ENCODE data around the gene CERS1.

Gene CERS1

DNA sequence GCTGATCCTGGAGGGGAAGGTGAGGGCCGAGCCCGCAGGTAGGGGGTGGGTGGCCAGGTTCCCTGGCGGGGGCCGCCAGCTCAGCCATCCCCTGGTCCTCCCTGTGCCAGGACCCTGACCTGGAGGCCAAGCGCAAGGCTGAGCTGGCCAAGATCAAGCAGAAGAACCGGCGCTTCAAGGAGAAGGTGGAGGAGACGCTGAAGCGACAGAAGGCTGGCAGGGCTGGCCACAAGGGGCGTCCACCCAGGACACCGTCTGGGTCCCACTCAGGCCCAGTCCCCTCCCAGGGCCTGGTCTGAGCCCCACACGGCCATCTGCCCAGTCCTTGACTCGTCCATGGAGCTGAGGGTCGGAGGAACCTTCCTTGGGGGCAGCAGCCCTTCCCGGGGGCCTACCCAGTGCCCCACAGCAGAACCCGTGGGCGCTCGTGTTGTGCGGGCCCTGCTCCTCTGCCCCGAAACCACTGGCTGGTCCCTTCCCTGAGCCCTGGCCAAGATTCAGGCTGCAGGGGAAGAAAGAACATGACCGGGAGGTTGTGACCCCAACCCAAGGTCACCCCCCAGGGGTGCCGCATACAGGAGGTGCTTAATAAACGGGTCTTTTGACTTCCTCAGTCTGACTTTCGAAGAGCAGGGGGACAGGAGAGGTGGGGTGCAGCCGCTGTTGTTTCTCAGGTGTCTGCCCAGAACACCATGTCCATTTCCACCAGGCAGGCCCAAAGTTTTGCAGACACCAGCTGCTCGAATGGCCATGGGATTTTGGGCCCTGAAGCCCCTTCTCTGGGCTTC, 32.3 kb upstream of the CERS1 start:
- peaks cover 34% of the 10 kb centered on the region for H3K36me3 ChIP-seq (ENCODE audit: control insufficient read depth, low read length)
- H3K9me3 ChIP-seq (ENCODE audit: control insufficient read depth, insufficient read depth, low read length), result no peaks in the 10 kb centered on the region
- peaks cover 3% of the 10 kb centered on the region; the same call in 1 of the 2 replicates for H3F3A ChIP-seq (ENCODE audit: control insufficient read depth, insufficient read depth)
- no peak overlapping the region for H3K27ac ChIP-seq (ENCODE audit: low read depth, low read length)
- no peak for TF ChIP-seq EZH2phosphoT487 (IDR thresholded peaks at IDR 0.05; ENCODE audit: borderline replicate concordance, low read length)
- TF ChIP-seq, protein P1, sequence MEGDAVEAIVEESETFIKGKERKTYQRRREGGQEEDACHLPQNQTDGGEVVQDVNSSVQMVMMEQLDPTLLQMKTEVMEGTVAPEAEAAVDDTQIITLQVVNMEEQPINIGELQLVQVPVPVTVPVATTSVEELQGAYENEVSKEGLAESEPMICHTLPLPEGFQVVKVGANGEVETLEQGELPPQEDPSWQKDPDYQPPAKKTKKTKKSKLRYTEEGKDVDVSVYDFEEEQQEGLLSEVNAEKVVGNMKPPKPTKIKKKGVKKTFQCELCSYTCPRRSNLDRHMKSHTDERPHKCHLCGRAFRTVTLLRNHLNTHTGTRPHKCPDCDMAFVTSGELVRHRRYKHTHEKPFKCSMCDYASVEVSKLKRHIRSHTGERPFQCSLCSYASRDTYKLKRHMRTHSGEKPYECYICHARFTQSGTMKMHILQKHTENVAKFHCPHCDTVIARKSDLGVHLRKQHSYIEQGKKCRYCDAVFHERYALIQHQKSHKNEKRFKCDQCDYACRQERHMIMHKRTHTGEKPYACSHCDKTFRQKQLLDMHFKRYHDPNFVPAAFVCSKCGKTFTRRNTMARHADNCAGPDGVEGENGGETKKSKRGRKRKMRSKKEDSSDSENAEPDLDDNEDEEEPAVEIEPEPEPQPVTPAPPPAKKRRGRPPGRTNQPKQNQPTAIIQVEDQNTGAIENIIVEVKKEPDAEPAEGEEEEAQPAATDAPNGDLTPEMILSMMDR (IDR thresholded peaks at IDR 0.05; ENCODE audit: low read depth, low read length, poor library complexity, severe bottlenecking), result no peak
- H4K20me1 ChIP-seq (ENCODE audit: control insufficient read depth, insufficient read depth, low read depth, low read length), result 0 out of 2 replicates have a peak, but pooled peaks cover 3% of the 10 kb centered on the region
- no peaks in the 10 kb centered on the region for H3K9me2 ChIP-seq (replicated peaks; ENCODE audit: control insufficient read depth, low read length)
- peaks cover 12% of the 10 kb centered on the region for H3K4me1 ChIP-seq (ENCODE audit: control insufficient read depth, low read length)
- peaks cover 4% of the 10 kb centered on the region; the same call in 1 of the 2 replicates for H3K27me3 ChIP-seq (ENCODE audit: control insufficient read depth, low read length)
- H3K4me2 ChIP-seq (ENCODE audit: low read length), result no peak overlapping the region
- H3K79me2 ChIP-seq (ENCODE audit: control insufficient read depth, low read length), result no peaks in the 10 kb centered on the region
- H3K4me3 ChIP-seq (ENCODE audit: low read length), result no peak overlapping the region

DNA sequence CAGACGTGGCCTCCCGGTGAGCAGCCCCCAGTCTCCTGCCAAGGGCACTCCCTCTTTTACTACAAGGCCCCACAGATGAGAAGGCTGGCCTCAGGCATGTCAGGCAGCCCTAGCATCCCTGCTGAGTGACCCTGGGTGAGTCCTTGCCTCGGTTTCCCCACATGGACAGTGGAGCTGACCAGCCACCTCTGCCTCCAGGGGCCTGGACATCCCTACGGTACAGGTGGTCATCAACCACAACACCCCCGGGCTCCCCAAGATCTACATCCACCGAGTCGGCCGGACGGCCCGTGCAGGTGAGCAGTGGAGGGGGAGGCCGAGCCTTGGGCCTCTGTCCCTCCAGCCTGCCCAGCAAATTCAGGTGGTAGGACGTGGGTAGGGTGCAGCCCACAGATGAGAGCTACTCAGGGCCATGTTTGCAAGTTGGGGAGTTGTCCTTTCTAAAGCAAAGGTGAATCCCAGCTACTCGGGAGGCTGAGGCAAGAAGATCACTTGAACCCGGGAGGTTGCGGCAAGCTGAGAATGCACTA, 28.8 kb upstream of the CERS1 start:
- peaks cover 61% of the 10 kb centered on the region for H3K36me3 ChIP-seq (ENCODE audit: control insufficient read depth, low read length)
- H3K27me3 ChIP-seq (ENCODE audit: control insufficient read depth, low read length), result no peaks in the 10 kb centered on the region
- H3K79me2 ChIP-seq (ENCODE audit: control insufficient read depth, low read length), result peaks cover 20% of the 10 kb centered on the region
- H3K4me2 ChIP-seq (ENCODE audit: low read length), result no peak overlapping the region
- H3K27ac ChIP-seq (ENCODE audit: low read depth, low read length), result no peak overlapping the region
- no peaks in the 10 kb centered on the region for H3K9me2 ChIP-seq (replicated peaks; ENCODE audit: control insufficient read depth, low read length)
- TF ChIP-seq, protein P1 (IDR thresholded peaks at IDR 0.05; ENCODE audit: low read depth, low read length, poor library complexity, severe bottlenecking), result no peak
- TF ChIP-seq EZH2phosphoT487 (IDR thresholded peaks at IDR 0.05; ENCODE audit: borderline replicate concordance, low read length), result no peak
- H3K4me1 ChIP-seq (ENCODE audit: control insufficient read depth, low read length), result peaks cover 7% of the 10 kb centered on the region
- no peaks in the 10 kb centered on the region for H4K20me1 ChIP-seq (ENCODE audit: control insufficient read depth, insufficient read depth, low read depth, low read length)
- H3F3A ChIP-seq (ENCODE audit: control insufficient read depth, insufficient read depth), result no peaks in the 10 kb centered on the region
- H3K9me3 ChIP-seq (ENCODE audit: control insufficient read depth, insufficient read depth, low read length), result no peaks in the 10 kb centered on the region
- no peak overlapping the region for H3K4me3 ChIP-seq (ENCODE audit: low read length)

DNA sequence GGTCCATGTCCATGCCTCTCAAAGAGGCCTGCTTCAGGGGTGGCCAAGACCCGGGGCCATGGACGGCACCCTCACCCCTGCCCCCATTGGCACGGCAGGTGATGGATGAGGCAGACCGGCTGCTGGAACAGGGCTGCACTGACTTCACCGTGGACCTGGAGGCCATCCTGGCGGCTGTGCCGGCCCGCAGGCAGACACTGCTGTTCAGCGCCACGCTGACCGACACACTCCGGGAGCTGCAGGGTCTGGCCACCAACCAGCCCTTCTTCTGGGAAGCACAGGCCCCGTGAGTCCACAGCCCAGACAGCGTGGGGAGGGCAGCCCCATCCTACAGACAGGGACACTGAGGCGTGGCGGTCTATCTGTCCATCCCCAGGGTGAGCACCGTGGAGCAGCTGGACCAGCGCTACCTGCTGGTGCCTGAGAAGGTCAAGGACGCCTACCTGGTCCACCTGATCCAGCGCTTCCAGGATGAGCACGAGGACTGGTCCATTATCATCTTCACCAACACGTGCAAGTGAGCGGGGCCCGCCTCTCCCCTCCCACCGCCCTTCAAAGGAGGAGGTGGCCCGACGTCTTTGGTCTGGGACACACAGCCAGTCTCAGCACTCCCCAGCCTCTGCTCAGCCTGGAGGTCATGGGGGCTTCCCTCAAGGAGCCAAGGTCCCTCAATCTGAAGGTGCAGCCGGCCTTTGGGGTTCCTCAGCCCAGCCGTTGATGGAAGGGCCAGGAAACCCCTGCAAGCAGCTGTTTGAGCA, 26.4 kb upstream of the CERS1 start:
- Histone ChIP-seq H3K4me2 (ENCODE audit: low read length) (no peak overlapping the region), H3K79me2 (ENCODE audit: control insufficient read depth, low read length) (peaks cover 40% of the 10 kb centered on the region), H3K4me1 (ENCODE audit: control insufficient read depth, low read length) (peaks cover 12% of the 10 kb centered on the region), H3K27ac (ENCODE audit: low read depth, low read length) (no peak overlapping the region), H3K9me2 (replicated peaks; ENCODE audit: control insufficient read depth, low read length) (no peaks in the 10 kb centered on the region), H3F3A (ENCODE audit: control insufficient read depth, insufficient read depth) (no peaks in the 10 kb centered on the region), H3K4me3 (ENCODE audit: low read length) (no peak overlapping the region), H3K27me3 (ENCODE audit: control insufficient read depth, low read length) (no peaks in the 10 kb centered on the region), H4K20me1 (ENCODE audit: control insufficient read depth, insufficient read depth, low read depth, low read length) (0 out of 2 replicates have a peak, but pooled peaks cover 6% of the 10 kb centered on the region), H3K9me3 (ENCODE audit: control insufficient read depth, insufficient read depth, low read length) (no peaks in the 10 kb centered on the region), H3K36me3 (ENCODE audit: control insufficient read depth, low read length) (peaks cover 63% of the 10 kb centered on the region)
- no peak for TF ChIP-seq EZH2phosphoT487 (IDR thresholded peaks at IDR 0.05; ENCODE audit: borderline replicate concordance, low read length)
- TF ChIP-seq, protein P1 (IDR thresholded peaks at IDR 0.05; ENCODE audit: low read depth, low read length, poor library complexity, severe bottlenecking), result no peak

Measured in DOHH2 (cell line).